Spleen (tissue), 7 donors: Measurements from ENCODE around the gene STK36.

Source experiments
- CTCF ChIP-seq, 11 experiments: fragments of 200-600 bp in 7 of 11; fragments of 450-650 bp in 4 of 11; sonication (generic) in 4 of 11; IDR thresholded peaks in 8 of 11; conservative IDR thresholded peaks in 3 of 11; 1 replicate in 7 of 11; 2 replicates in 4 of 11; pipeline versions ENCODE4 v1.4.0 to v1.8.0; 2016 to 2021; ENCODE audit warnings: antibody characterized with exemption in 11 of 11, inconsistent platforms in 4 of 11, mild to moderate bottlenecking in 1 of 11
- POLR2A ChIP-seq, 3 donors: fragments of 450-650 bp; IDR thresholded peaks; one replicate each; pipeline ENCODE4 v1.5.1; 2017; ENCODE audit warnings: antibody characterized with exemption in 3 of 3, mild to moderate bottlenecking in 1 of 3
- POLR2AphosphoS5 ChIP-seq, 3 donors: sonication (generic); formaldehyde crosslinking; IDR thresholded peaks; one replicate each; pipeline ENCODE4 v1.5.1; 2017; ENCODE audit warnings: antibody characterized with exemption in 3 of 3
- donor health status: DM: no; HTN: no; CAD: no; lungs with moderate emphysema.
- donor health status: DM: no; HTN: no; CAD: no.
- donor health status: DM: no; HTN: no; CAD: no.

- TF ChIP-seq CTCF (IDR thresholded peaks at IDR 0.05 in 8 of 11, conservative IDR thresholded peaks at IDR 0.05 in 3 of 11), result no peak
- no peak for TF ChIP-seq POLR2A (IDR thresholded peaks at IDR 0.05)
- TF ChIP-seq POLR2AphosphoS5 (IDR thresholded peaks at IDR 0.05), result no peak
Measured at GRCh38 chr2:218722876-218723785, 51.2 kb downstream of the STK36 start.
